ENCODE measurements around the gene REV1. TPM values are rescaled to one million over a fixed set of nuclear protein-coding genes. Genes with fewer than 3 reads are reported as not detected.

REV1 gene
- total RNA-seq, 2 donors from 2014 or later: 40.8 to 44.0 TPM

- intact Hi-C loops (cut with DNase I, micrococcal nuclease): no loop called here
- no peak for ATAC-seq
Observed at GRCh38 chr2:99468155-99468554, 21.7 kb downstream of the REV1 start.

GRCh38 chr2:99467390-99467789 is 22.4 kb downstream of the REV1 start:
- intact Hi-C loops (cut with DNase I, micrococcal nuclease): no loop called here
- ATAC-seq (no peak), DNase-seq (no peak)

More at GRCh38 chr2:99468155-99468554, 21.7 kb downstream of the REV1 start:
- DNase-seq: no peak

- intact Hi-C loops (cut with DNase I, micrococcal nuclease): no loop called here
- no peak for DNase-seq
- ATAC-seq: no peak
Observed at GRCh38 chr2:99461828-99462483, 27.9 kb downstream of the REV1 start.

DNA sequence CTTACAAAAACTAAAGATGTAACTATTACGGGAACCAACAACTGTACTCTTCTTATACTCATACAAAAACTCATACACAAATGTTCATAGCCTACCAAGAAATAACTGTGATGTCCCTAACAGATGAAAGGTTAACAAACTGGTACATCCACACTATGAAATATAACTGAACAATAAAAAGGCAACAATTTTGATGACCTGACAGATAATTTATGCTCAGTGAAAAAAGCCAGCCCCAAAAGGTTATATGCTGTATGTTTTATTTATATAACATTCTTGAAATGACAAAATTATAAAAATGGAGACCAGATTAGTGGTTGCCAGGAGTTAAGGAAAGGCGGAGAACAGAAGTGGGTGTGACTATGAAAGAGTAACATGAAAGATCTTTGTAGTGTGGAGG is 31.3 kb downstream of the REV1 start:
- DNase-seq (no peak), ATAC-seq (no peak)
- intact Hi-C loops (cut with DNase I, micrococcal nuclease): no loop called here

DNA sequence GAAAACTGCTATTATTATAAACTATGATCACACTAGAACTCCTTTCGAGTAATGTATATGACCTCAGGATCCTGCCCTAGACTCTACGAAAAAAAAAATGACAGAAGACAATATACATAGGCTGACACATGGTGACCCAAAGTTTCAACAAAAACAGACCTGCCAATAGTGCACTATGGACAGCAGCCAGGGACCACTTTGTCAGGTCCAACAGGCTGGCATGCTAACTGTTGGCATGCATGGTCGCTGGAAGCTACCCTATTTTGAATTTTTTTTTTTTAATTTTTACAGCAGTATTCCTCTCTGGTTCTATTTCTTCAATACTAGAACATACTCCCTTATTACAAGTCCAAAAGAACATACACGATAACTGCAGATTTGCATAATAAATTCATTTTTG is 38.1 kb downstream of the REV1 start:
- no peak for ATAC-seq
- DNase-seq: no peak
- intact Hi-C loops (cut with DNase I, micrococcal nuclease): no loop called here

DNA sequence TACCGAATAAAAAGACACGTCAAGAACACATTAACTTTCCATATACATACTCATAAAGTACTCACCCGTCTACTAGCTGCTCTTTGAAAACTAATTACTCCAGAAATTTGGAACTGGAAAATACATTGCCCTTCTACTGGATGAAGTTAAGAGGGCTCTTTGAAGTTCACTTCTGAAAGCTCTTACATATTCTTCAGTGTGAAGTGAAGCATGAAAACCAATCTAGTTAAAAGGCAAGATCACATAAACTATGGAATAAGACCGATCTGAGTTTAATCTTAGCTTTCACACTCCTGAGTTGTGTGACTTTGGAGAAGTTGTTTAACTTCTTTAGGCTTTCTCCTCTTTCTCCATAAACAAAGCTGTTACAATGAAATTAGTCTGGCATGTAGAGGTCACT is 38.5 kb downstream of the REV1 start:
- no peak for DNase-seq
- no peak for ATAC-seq
- intact Hi-C loops (cut with DNase I, micrococcal nuclease): no loop called here

- intact Hi-C loops (cut with DNase I, micrococcal nuclease): no loop called here
- DNase-seq: no peak
- no peak for ATAC-seq
Observed at GRCh38 chr2:99450199-99450598, 39.6 kb downstream of the REV1 start.

DNA sequence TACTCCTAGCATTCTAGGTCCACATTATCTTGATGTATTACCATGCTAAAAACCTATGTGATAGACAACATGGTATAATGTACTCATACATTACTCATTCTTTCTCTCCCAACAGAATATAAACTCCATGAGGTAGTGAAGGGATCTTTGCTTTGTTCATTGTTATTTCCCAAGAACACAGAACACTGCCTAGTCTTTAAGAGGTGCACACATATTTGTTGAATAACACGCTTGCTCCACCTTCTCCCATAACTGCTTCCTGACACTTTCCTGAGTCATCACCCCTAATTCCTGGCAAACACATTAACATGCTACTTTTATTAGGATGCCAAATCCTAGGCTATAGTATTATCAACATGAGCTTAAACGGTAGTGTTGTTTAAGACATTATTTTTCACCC is 41.3 kb downstream of the REV1 start:
- intact Hi-C loops (cut with DNase I, micrococcal nuclease): no loop called here
- ATAC-seq: no peak
- DNase-seq: no peak

DNA sequence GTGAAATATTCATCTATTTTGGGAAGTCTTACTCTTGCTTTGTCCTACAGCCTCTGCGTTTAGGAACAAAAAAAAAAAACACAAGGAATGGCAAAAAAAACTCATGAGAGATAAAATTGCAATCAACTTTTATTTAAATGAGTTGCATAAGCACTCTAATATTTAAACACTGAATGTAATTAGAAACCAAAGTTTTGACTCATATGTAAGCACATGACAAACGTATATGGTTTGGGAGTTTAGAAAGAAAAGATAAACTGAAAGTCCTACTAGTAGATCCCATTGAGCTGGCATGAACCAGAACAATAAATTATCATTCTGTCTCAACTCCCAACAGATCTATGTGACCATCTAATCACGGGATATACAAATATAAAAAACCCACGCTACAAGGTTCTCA is 44.8 kb downstream of the REV1 start:
- intact Hi-C loops (cut with DNase I, micrococcal nuclease): no loop called here
- ATAC-seq: no peak

GRCh38 chr2:99444222-99444621 is 45.6 kb downstream of the REV1 start:
- ATAC-seq (no peak), DNase-seq (no peak)
- intact Hi-C loops (cut with DNase I, micrococcal nuclease): no loop called here

More for the DNA sequence above, 44.8 kb downstream of the REV1 start:
- DNase-seq: no peak

- no peak for DNase-seq
- intact Hi-C loops (cut with DNase I, micrococcal nuclease): no loop called here
- ATAC-seq: no peak
Observed at GRCh38 chr2:99442837-99443236, 47.0 kb downstream of the REV1 start.

- DNase-seq (no peak), ATAC-seq (no peak)
- intact Hi-C loops (cut with DNase I, micrococcal nuclease): no loop called here
Observed at GRCh38 chr2:99439971-99440505, 49.8 kb downstream of the REV1 start.

DNA sequence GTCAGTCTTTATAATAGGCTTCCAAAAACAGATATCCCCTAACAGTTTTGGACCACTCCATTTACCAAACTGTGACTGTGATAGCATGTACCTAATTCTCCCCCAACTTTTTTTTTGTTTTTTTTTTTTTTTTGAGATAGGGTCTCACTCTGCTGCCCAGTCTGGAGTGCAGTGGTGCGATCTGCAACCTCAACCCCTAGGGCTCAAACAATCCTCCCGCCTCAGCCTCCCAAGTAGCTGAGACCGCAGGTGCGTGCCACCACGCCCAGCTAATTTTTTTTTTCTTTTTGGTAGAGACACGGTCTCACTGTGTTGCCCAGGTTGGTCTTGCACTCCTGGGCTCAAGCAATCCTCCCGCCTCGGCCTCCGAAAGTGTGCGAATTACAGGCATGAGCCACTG is 52.9 kb downstream of the REV1 start:
- no peak for ATAC-seq
- no peak for DNase-seq
- intact Hi-C loops (cut with DNase I, micrococcal nuclease): no loop called here

GRCh38 chr2:99433340-99433739 is 56.5 kb downstream of the REV1 start:
- DNase-seq (no peak), ATAC-seq (peak; percentile 85)
- intact Hi-C loops (cut with DNase I, micrococcal nuclease): no loop called here

- no peak for ATAC-seq
- intact Hi-C loops (cut with DNase I, micrococcal nuclease): no loop called here
- no peak for DNase-seq
Observed at GRCh38 chr2:99431587-99432275, 58.1 kb downstream of the REV1 start.

- ATAC-seq (no peak), DNase-seq (no peak)
- intact Hi-C loops (cut with DNase I, micrococcal nuclease): no loop called here
Observed at GRCh38 chr2:99430614-99431291, 59.1 kb downstream of the REV1 start.

- intact Hi-C loops (cut with DNase I, micrococcal nuclease): no loop called here
- no peak for ATAC-seq
- DNase-seq: no peak
Observed at GRCh38 chr2:99425022-99425421, 64.8 kb downstream of the REV1 start.

DNA sequence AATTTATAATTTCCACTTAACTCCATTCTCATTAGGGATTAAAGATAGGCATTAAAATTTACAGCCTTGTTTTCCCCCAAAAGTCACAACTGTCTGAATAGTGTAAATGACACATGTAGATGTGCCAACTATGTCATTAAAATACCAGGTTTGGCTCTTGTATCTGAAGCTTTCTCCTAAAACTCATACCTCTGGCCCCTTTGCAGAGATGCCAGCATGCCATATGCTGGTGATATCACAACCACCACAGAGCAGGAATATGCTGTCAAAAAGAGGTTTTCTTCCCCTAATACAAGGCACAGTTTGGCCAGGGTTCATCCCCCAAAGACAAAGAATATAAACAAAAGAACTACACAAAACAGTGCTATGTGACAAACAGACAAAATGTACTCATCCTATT is 65.4 kb downstream of the REV1 start:
- no peak for ATAC-seq
- intact Hi-C loops (cut with DNase I, micrococcal nuclease): no loop called here

DNA sequence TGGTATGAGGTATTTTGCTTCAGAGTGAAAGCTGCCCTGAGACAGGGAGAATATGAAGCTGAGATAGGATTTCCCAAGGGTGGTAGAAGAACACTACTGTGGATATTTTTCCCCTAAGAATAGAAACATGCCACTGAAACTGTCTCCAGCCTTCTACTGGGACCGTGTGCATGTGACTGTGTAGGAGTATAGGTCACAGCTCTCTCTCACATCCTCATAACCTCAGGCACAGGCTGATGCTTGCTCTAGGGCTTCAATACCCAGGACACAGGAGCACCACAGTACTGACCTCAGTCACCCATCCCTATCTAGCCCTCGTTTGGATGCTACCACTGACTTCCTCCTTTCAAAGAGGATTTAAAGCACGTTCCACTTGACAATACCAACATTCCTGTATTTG is 67.2 kb downstream of the REV1 start:
- no peak for ATAC-seq
- DNase-seq: no peak
- intact Hi-C loops (cut with DNase I, micrococcal nuclease): no loop called here

More for the DNA sequence above, 65.4 kb downstream of the REV1 start:
- no peak for DNase-seq

DNA sequence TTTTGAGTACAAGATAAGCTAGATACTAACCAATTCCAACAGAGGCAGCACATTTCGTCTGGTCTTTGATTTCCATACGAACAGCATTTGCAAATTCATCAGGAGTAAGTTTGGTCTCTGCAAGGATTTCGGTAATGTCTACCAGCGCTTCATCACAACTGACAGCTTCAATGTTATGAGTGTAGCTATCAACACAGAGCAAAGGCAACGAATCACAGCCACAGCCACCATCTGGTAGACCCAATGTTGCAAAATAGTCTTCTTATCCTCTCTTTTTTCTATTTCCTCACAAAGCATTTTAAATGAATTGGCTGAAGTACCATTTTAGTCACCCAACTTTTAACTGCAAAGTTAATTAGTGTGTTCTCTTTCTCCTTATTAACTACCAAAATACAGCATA is 68.3 kb downstream of the REV1 start:
- no peak for ATAC-seq
- intact Hi-C loops (cut with DNase I, micrococcal nuclease): no loop called here
- DNase-seq: no peak

Measured in left colon (tissue), 2 donors.